ENCODE data around the gene HERPUD2. TPM values are rescaled to one million over a fixed set of nuclear protein-coding genes. Genes with fewer than 3 reads are reported as not detected.

HERPUD2 gene, protein sequence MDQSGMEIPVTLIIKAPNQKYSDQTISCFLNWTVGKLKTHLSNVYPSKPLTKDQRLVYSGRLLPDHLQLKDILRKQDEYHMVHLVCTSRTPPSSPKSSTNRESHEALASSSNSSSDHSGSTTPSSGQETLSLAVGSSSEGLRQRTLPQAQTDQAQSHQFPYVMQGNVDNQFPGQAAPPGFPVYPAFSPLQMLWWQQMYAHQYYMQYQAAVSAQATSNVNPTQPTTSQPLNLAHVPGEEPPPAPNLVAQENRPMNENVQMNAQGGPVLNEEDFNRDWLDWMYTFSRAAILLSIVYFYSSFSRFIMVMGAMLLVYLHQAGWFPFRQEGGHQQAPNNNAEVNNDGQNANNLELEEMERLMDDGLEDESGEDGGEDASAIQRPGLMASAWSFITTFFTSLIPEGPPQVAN
- 10 to 100 TPM; 36.8 to 40.4 TPM for total RNA-seq

DNA sequence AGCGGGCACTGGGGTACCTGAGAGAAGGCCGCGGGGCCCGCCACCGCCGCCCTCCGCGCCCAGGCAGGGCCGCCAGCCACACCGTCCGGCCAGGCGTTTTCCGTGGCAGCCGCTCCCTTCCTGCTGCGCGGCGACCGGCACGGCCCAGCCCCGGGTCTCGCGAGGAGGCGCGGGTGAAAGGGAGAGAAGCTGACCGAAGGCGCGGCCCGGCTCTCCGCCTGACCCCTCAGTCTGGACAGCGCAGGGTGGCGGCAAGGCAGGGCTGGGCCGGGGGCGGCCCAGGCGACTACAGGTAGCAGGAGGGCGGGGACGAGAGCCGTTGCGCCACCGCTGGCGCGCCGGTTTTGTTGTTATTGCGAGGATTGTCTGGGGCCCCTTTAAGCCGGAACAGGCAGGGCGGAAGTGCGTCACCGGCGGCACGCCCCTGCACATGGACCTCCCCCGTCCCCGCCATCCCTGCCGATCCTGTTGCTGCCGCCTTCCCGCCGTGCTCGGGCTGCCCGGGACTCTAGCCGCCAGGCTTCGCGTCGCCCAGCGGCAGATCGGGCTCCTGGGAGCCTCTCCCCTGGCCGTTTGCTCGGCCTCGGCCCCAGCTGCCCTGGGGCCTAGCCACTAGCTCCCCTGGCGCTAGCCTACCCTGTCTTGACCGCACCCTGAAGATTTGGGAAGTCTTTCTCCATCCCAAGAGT is at the start of gene HERPUD2:
Gene HERPUD2, minus strand, starts transcription at position 352 of the 689 bp plus-strand sequence. CDS start 805 bp downstream, outside the sequence.
- H3K36me3 Mint-ChIP-seq, result no peaks in the 10 kb centered on the region
- H3K4me3 Mint-ChIP-seq, result peak within 1 kb of the TSS; percentile 83
- ATAC-seq, result peak; percentile 94 to 95
- no peaks in the 10 kb centered on the region for H3K9me3 Mint-ChIP-seq
- peaks cover 52 to 60% of the 10 kb centered on the region in 2 donors for H3K4me1 Mint-ChIP-seq (ENCODE audit: low read depth in 2 of 2)
- peak within 1 kb of the TSS; percentile 77 to 84 for H3K27ac Mint-ChIP-seq
- H3K27me3 Mint-ChIP-seq, result no peaks in the 10 kb centered on the region
- DNase-seq (ENCODE audit: low spot score), result peak; percentile 92

- Mint-ChIP-seq H3K4me1 (ENCODE audit: low read depth in 2 of 2) (peaks cover 0 to 3% of the 10 kb centered on the region in 2 donors), H3K4me3 (no peak overlapping the region), H3K27me3 (no peaks in the 10 kb centered on the region), H3K9me3 (no peaks in the 10 kb centered on the region), H3K27ac (no peak overlapping the region), H3K36me3 (peaks cover 4% of the 10 kb centered on the region)
- DNase-seq (ENCODE audit: low spot score), result no peak
- ATAC-seq, result no peak
These were observed 44.0 kb upstream of the HERPUD2 start for GRCh38 chr7:35738889-35739288.

- Mint-ChIP-seq H3K9me3 (no peaks in the 10 kb centered on the region), H3K27ac (no peak overlapping the region)
These were observed 41.8 kb upstream of the HERPUD2 start for GRCh38 chr7:35736725-35737124.

DNA sequence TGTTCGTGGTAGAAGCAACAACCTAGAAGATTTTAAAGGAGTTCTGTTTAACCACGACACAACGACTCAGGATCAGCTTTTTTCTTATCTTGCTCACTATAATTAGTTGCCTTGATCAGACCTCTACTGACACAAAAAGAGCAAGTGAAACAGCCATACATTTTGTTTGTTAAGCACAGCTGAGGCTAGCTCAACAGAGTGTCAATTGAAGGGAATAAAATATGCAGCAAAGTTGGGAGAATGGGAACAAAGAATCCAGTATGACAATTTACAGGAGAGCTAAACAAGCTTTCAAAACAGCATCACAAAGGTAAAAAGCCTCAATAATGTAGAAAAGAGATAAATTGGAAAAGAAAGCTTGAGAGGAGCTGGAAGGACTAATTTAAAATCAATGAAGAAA is 40.5 kb upstream of the HERPUD2 start:
- Mint-ChIP-seq H3K36me3 (no peaks in the 10 kb centered on the region), H3K27me3 (peaks cover 0 to 2% of the 10 kb centered on the region in 2 donors), H3K4me3 (no peak overlapping the region), H3K27ac (no peak overlapping the region), H3K9me3 (no peaks in the 10 kb centered on the region), H3K4me1 (ENCODE audit: low read depth in 2 of 2) (peaks cover 10 to 17% of the 10 kb centered on the region in 2 donors)
- DNase-seq (ENCODE audit: low spot score) (no peak), ATAC-seq (no peak)

More at GRCh38 chr7:35736725-35737124, 41.8 kb upstream of the HERPUD2 start:
- H3K27me3 Mint-ChIP-seq, result peaks cover 0 to 2% of the 10 kb centered on the region in 2 donors
- peaks cover 4 to 11% of the 10 kb centered on the region in 2 donors for H3K4me1 Mint-ChIP-seq (ENCODE audit: low read depth in 2 of 2)
- no peak for DNase-seq (ENCODE audit: low spot score)
- ATAC-seq, result no peak
- H3K36me3 Mint-ChIP-seq, result no peaks in the 10 kb centered on the region
- H3K4me3 Mint-ChIP-seq, result no peak overlapping the region

DNA sequence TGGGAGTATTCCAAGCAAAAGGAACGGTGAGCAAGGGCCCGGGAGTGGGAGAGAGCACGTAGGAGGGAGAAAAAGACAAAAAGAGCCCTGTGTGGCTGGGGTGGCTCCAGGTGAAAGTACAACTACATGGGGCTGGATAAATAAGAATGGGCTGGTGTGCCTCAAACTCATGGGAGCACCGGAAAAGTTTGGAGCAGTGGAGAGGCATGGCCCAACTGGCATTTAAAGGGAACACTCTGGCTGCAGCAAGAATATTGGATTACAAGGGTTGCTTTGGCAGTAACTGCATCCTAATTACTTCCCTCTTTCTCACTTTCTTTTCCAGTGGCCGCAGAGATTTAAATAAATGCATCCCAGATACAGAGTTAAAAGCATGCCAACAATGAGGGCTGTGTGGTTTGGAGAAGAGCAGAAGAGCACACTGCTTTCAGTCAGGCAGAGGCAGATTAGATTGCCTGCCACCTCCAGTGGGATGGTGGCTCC is 39.1 kb upstream of the HERPUD2 start:
- Mint-ChIP-seq H3K4me3 (no peak overlapping the region), H3K36me3 (no peaks in the 10 kb centered on the region), H3K27ac (no peak overlapping the region), H3K9me3 (no peaks in the 10 kb centered on the region), H3K27me3 (peaks cover 0 to 2% of the 10 kb centered on the region in 2 donors), H3K4me1 (ENCODE audit: low read depth in 2 of 2) (peaks cover 23 to 28% of the 10 kb centered on the region in 2 donors)
- no peak for DNase-seq (ENCODE audit: low spot score)
- no peak for ATAC-seq

DNA sequence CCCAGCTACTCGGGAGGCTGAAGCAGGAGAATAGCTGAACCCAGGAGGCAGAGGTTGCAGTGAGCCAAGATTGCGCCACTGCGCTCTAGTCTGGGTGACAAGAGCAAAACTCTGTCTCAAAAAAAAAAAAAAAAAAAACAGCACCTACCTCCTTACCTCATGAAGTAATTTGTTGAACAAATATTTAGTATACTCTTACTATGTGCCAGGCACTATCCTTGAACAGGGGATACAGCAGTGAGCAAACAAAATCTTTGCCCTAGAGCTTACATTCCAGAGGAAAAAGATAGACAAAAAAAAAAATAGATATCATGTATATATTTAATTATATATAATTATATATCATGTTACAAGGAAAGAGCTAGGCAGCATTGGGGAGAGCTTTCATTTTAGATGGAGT is 36.4 kb upstream of the HERPUD2 start:
- Mint-ChIP-seq H3K4me1 (ENCODE audit: low read depth in 2 of 2) (peaks cover 45 to 50% of the 10 kb centered on the region in 2 donors), H3K36me3 (no peaks in the 10 kb centered on the region), H3K4me3 (peak overlapping the region; percentile 5), H3K27ac (peak overlapping the region in 1 of 2 donors; percentile 89), H3K9me3 (no peaks in the 10 kb centered on the region), H3K27me3 (peaks cover 0 to 2% of the 10 kb centered on the region in 2 donors)
- ATAC-seq (no peak), DNase-seq (ENCODE audit: low spot score) (no peak)

DNA sequence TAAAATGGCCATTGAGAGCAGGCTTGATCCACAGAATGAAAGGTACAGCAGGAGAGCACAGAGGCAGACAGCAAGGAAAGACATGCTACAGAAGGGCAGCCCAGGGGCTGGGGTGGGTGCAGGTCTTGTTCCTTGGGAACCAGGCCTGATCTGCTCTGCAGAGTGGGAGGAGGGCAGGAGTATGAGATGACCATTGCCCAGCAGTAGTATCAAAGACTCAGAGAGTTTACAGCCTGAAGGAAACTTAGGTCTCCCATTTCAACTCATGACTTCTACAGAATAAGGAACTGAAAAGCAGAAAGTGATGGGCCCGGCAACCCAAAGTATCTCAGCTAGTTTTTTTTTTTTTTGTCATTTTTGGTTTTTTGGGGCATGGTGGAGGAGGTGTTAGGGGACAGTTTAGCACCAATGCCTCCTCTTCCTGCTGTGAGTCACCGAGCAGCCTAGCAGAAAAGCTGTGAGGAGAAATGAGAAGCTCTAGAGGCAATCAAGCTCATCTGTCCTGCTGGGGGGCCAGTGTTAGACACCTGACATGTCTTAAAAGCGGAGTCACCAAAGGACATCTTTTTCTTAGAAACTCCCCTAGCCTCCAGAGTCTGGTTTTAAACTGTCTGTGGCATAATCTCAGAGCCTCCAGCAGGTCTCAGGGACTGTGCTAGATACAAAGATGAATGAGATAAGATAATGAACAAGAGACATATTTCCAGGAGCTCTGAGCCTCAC is 34.3 kb upstream of the HERPUD2 start:
- peak; percentile 82 for DNase-seq (ENCODE audit: low spot score)
- H3K27ac Mint-ChIP-seq, result peak overlapping the region; percentile 85 to 89
- no peaks in the 10 kb centered on the region for H3K9me3 Mint-ChIP-seq
- peaks cover 0 to 2% of the 10 kb centered on the region in 2 donors for H3K27me3 Mint-ChIP-seq
- ATAC-seq, result peak; percentile 88
- H3K36me3 Mint-ChIP-seq, result no peaks in the 10 kb centered on the region
- H3K4me1 Mint-ChIP-seq (ENCODE audit: low read depth in 2 of 2), result peaks cover 56 to 65% of the 10 kb centered on the region in 2 donors
- H3K4me3 Mint-ChIP-seq, result peak overlapping the region; percentile 84

GRCh38 chr7:35728412-35729060 is 33.6 kb upstream of the HERPUD2 start:
- Mint-ChIP-seq H3K9me3 (no peaks in the 10 kb centered on the region), H3K27ac (peak overlapping the region; percentile 85 to 89), H3K27me3 (no peaks in the 10 kb centered on the region), H3K4me1 (ENCODE audit: low read depth in 2 of 2) (peaks cover 61 to 72% of the 10 kb centered on the region in 2 donors), H3K4me3 (peak overlapping the region; percentile 84), H3K36me3 (no peaks in the 10 kb centered on the region)
- ATAC-seq (no peak), DNase-seq (ENCODE audit: low spot score) (no peak)

DNA sequence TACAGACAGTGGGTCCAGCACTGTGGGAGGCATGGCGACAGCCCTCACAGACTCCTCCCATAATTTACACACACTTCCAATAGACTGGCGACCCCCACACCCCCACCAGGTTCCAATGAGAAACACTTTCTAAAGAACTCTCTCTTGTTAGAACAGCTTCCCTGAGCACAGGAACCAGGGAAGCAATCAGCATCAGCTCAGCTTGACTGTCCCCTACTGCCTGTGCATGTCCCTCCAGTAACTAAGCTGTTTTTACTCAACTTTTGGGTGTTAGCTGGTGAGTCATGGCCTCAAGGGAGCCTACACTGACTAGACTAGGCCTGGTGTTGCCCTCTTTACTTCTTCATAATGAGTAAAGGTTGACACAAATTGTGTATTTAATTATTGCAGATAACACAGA is 32.6 kb upstream of the HERPUD2 start:
- H3K27ac Mint-ChIP-seq, result peak overlapping the region; percentile 50 to 85
- H3K9me3 Mint-ChIP-seq, result peaks cover 4% of the 10 kb centered on the region
- ATAC-seq (peak; percentile 80 to 83), DNase-seq (ENCODE audit: low spot score) (peak; percentile 75)
- peak overlapping the region; percentile 46 for H3K4me3 Mint-ChIP-seq
- H3K27me3 Mint-ChIP-seq, result no peaks in the 10 kb centered on the region
- H3K4me1 Mint-ChIP-seq (ENCODE audit: low read depth in 2 of 2), result peaks cover 71 to 82% of the 10 kb centered on the region in 2 donors
- H3K36me3 Mint-ChIP-seq, result no peaks in the 10 kb centered on the region

DNA sequence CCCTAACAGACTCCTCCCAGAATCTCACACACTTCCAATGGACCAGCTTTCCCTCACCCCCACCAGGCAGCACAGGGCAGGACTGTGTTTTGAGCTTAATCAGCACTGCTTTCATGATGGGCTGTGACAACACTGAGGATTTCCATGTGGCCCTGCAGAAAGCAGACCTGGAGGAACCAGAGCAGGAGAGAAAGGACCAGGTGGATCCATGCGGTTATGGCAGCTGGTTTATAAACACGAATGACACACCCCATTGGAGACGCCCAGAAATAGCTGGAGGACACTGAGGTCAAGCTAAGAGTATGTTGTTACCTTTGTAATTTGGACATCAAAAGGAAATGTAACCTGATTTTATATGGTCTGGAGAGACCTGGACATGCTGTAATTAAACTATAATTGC is 31.7 kb upstream of the HERPUD2 start:
- H3K27ac Mint-ChIP-seq, result peak overlapping the region in 1 of 2 donors; percentile 39
- H3K4me3 Mint-ChIP-seq, result no peak overlapping the region
- peaks cover 7% of the 10 kb centered on the region for H3K9me3 Mint-ChIP-seq
- H3K27me3 Mint-ChIP-seq, result no peaks in the 10 kb centered on the region
- ATAC-seq (no peak), DNase-seq (ENCODE audit: low spot score) (no peak)
- peaks cover 66 to 86% of the 10 kb centered on the region in 2 donors for H3K4me1 Mint-ChIP-seq (ENCODE audit: low read depth in 2 of 2)
- no peaks in the 10 kb centered on the region for H3K36me3 Mint-ChIP-seq

DNA sequence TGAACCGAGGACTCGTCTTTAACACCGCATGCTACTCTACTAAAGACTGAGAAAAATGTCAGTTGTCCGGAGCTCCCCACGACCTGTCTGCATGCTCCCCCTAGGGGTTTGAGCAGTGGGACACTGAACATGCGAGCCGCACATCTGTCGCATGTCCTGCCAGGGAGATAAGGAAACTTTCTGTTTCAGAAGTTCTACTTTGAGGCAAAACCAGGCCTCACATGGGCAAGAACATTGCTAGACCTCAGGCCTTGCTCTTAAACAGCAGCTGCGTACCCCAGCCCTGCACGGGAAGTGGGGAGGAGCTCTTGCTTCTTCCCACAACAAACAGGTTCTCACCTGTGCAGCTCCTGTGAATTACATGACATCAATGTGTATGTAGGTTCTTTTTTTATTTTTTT is 30.3 kb upstream of the HERPUD2 start:
- Mint-ChIP-seq H3K27me3 (no peaks in the 10 kb centered on the region), H3K4me1 (ENCODE audit: low read depth in 2 of 2) (peaks cover 60 to 82% of the 10 kb centered on the region in 2 donors), H3K4me3 (peak overlapping the region; percentile 59), H3K27ac (peak overlapping the region; percentile 36 to 91), H3K9me3 (peaks cover 7% of the 10 kb centered on the region), H3K36me3 (no peaks in the 10 kb centered on the region)
- DNase-seq (ENCODE audit: low spot score) (no peak), ATAC-seq (no peak)

- peak overlapping the region; percentile 81 to 91 for H3K27ac Mint-ChIP-seq
- DNase-seq (ENCODE audit: low spot score) (no peak), ATAC-seq (peak; percentile 83)
- H3K4me3 Mint-ChIP-seq, result peak overlapping the region; percentile 81
- no peaks in the 10 kb centered on the region for H3K27me3 Mint-ChIP-seq
- peaks cover 7% of the 10 kb centered on the region for H3K9me3 Mint-ChIP-seq
- H3K4me1 Mint-ChIP-seq (ENCODE audit: low read depth in 2 of 2), result peaks cover 40 to 61% of the 10 kb centered on the region in 2 donors
- no peaks in the 10 kb centered on the region for H3K36me3 Mint-ChIP-seq
These were observed 28.1 kb upstream of the HERPUD2 start for GRCh38 chr7:35723011-35723410.
